NCI-H1694 treated with DMSO at 0.1 percent for 48 hours (cell line): ENCODE measurements around the gene IKZF2.

Experiments
- DNase-seq: peaks from one replicate; lab custom pipeline; 2025; lab: John Stamatoyannopoulos, UW

The IKZF2 gene

GRCh38 chr2:213152065-213152794, 818 bp upstream of the IKZF2 start:
- peak; percentile 39 for DNase-seq

GRCh38 chr2:213150315-213151097, 906 bp downstream of the IKZF2 start:
- DNase-seq, result no peak

- no peak for DNase-seq
These were observed 1.5 kb downstream of the IKZF2 start for GRCh38 chr2:213149949-213150314.

- DNase-seq, result no peak
These were observed 2.0 kb downstream of the IKZF2 start for GRCh38 chr2:213149294-213149875.

GRCh38 chr2:213148572-213149261, 2.7 kb downstream of the IKZF2 start:
- DNase-seq, result no peak

- DNase-seq, result no peak
These were observed 3.9 kb downstream of the IKZF2 start for GRCh38 chr2:213147538-213147937.

GRCh38 chr2:213145715-213146242, 5.6 kb downstream of the IKZF2 start:
- no peak for DNase-seq

- no peak for DNase-seq
These were observed 14.3 kb downstream of the IKZF2 start for GRCh38 chr2:213137064-213137463.

GRCh38 chr2:213129311-213129710, 22.1 kb downstream of the IKZF2 start:
- no peak for DNase-seq

GRCh38 chr2:213125646-213126347, 25.6 kb downstream of the IKZF2 start:
- no peak for DNase-seq

- DNase-seq, result no peak
These were observed 28.7 kb downstream of the IKZF2 start for GRCh38 chr2:213122725-213123124.

GRCh38 chr2:213121690-213122089, 29.7 kb downstream of the IKZF2 start:
- no peak for DNase-seq

GRCh38 chr2:213119061-213119809, 32.2 kb downstream of the IKZF2 start:
- DNase-seq, result no peak

GRCh38 chr2:213108308-213108707, 43.1 kb downstream of the IKZF2 start:
- DNase-seq, result no peak

- DNase-seq, result no peak
These were observed 43.7 kb downstream of the IKZF2 start for GRCh38 chr2:213107728-213108127.

GRCh38 chr2:213105212-213105611, 46.2 kb downstream of the IKZF2 start:
- no peak for DNase-seq

- no peak for DNase-seq
These were observed 46.6 kb downstream of the IKZF2 start for GRCh38 chr2:213104903-213105202.

GRCh38 chr2:213104092-213104902, 47.1 kb downstream of the IKZF2 start:
- DNase-seq, result no peak

GRCh38 chr2:213101692-213102460, 49.5 kb downstream of the IKZF2 start:
- no peak for DNase-seq
